Cardiac muscle cell (in vitro differentiated cells and primary cell): Measurements from ENCODE around the gene NUAK1. TPM values are rescaled to one million over a fixed set of nuclear protein-coding genes. Genes with fewer than 3 reads are reported as not detected.

ENCODE experiments used
- DNase-seq, 2 donors: peaks; one replicate each; pipeline versions ENCODE4 v3.0.0 to v3.0.0-alpha.2; 2010 to 2017; ENCODE audit warnings: low read depth in 1 of 2, low spot score in 1 of 2
- H3K27ac ChIP-seq: fragments of 200-600 bp; sonication (generic); 2 replicates; pipeline ENCODE4 v1.5.1; 2016
- H3K27me3 ChIP-seq: fragments of 200-600 bp; sonication (generic); 2 replicates; pipeline ENCODE4 v1.6.0; 2016; ENCODE audit warnings: control low read depth
- H3K36me3 ChIP-seq: fragments of 200-600 bp; sonication (generic); 2 replicates; pipeline ENCODE4 v1.5.1; 2016; ENCODE audit warnings: control low read depth
- H3K4me1 ChIP-seq: fragments of 200-600 bp; sonication (generic); 2 replicates; pipeline ENCODE4 v1.8.1; 2017; ENCODE audit warnings: low read depth, mild to moderate bottlenecking, mixed run types
- H3K4me3 ChIP-seq: fragments of 200-600 bp; sonication (generic); 2 replicates; pipeline ENCODE4 v1.5.1; 2016; ENCODE audit warnings: mild to moderate bottlenecking
- H3K9me3 ChIP-seq: fragments of 200-600 bp; sonication (generic); 2 replicates; pipeline ENCODE4 v1.5.1; 2017; ENCODE audit warnings: low read depth, mild to moderate bottlenecking, control low read depth
- polyA plus RNA-seq: library from polyadenylated mRNA; unstranded; fragments of >200 nt; fragmentation: Nextera tagmentation; extraction: Ambion mirVana; gene quantifications from 2 replicates; pipeline ENCODE4 v1.2.1, GENCODE V29; 2016
- total RNA-seq: library from RNA; depleted of rRNA; stranded (reverse); fragments of >200 nt; gene quantifications from 2 replicates; pipeline ENCODE4 v1.2.3, GENCODE V29; 2016
- TF ChIP-seq, protein P1 (sequence below): IDR thresholded peaks from 2 replicates; pipeline ENCODE4 v1.5.1; 2012; ENCODE audit warnings: low read depth, mild to moderate bottlenecking, low read length

Gene NUAK1
- total and polyA plus RNA-seq, 2 experiments from 2014 or later = 2.9 to 7.2 TPM

DNA sequence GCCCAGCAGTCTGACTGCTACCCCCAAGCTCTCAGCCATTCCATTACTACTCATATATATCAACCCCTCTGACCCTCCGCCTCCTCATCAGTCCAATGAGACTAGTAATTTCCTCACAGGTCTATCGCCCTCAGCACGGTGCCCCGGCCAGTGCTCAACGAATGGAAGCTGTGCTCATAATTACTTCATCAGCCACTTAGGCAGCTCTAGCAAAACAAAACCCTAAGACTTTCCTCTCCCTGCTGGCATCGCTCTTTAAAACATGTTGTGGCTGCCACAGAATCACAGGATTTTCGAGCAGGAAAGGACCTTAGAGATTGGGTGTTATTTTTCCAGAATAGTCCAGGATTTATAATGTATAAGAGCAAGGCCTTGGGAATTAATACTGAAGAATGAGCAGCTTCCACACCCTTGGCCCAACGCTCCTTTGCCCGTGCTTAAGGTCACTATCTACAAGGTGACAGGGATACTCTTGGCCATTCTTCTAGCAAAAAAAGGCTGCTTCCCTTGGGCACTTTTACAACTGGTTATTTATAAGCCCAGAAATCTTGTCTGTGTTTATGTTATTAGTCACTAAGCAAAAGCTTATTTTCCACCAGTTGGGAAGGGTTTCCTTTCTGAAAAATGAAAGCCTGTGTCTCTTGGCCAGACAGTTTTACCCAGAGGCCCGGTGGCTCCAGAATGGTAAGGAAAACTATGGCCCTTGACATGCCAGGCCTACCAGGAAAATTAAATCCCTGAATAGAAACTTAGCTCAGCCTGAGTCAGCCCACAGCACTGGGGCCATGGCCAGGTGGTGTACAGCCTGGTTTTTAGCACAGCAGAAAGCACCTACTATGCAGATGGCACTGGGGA lies 47.9 kb downstream of the NUAK1 start:
- TF ChIP-seq, protein P1, sequence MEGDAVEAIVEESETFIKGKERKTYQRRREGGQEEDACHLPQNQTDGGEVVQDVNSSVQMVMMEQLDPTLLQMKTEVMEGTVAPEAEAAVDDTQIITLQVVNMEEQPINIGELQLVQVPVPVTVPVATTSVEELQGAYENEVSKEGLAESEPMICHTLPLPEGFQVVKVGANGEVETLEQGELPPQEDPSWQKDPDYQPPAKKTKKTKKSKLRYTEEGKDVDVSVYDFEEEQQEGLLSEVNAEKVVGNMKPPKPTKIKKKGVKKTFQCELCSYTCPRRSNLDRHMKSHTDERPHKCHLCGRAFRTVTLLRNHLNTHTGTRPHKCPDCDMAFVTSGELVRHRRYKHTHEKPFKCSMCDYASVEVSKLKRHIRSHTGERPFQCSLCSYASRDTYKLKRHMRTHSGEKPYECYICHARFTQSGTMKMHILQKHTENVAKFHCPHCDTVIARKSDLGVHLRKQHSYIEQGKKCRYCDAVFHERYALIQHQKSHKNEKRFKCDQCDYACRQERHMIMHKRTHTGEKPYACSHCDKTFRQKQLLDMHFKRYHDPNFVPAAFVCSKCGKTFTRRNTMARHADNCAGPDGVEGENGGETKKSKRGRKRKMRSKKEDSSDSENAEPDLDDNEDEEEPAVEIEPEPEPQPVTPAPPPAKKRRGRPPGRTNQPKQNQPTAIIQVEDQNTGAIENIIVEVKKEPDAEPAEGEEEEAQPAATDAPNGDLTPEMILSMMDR = no peak

GRCh38 chr12:106089935-106090334 lies 48.8 kb downstream of the NUAK1 start:
- Histone ChIP-seq H3K27ac (no peak overlapping the region), H3K9me3 (no peaks in the 10 kb centered on the region), H3K4me1 (no peaks in the 10 kb centered on the region), H3K36me3 (no peaks in the 10 kb centered on the region), H3K27me3 (no peaks in the 10 kb centered on the region), H3K4me3 (no peak overlapping the region)
- TF ChIP-seq, protein P1 = no peak
- no peak for DNase-seq

More for the DNA sequence above, 47.9 kb downstream of the NUAK1 start:
- H3K4me1 ChIP-seq = no peaks in the 10 kb centered on the region
- H3K36me3 ChIP-seq = no peaks in the 10 kb centered on the region
- H3K27me3 ChIP-seq = no peaks in the 10 kb centered on the region
- H3K9me3 ChIP-seq = no peaks in the 10 kb centered on the region
- no peak for DNase-seq
- no peak overlapping the region for H3K27ac ChIP-seq
- H3K4me3 ChIP-seq = no peak overlapping the region

DNA sequence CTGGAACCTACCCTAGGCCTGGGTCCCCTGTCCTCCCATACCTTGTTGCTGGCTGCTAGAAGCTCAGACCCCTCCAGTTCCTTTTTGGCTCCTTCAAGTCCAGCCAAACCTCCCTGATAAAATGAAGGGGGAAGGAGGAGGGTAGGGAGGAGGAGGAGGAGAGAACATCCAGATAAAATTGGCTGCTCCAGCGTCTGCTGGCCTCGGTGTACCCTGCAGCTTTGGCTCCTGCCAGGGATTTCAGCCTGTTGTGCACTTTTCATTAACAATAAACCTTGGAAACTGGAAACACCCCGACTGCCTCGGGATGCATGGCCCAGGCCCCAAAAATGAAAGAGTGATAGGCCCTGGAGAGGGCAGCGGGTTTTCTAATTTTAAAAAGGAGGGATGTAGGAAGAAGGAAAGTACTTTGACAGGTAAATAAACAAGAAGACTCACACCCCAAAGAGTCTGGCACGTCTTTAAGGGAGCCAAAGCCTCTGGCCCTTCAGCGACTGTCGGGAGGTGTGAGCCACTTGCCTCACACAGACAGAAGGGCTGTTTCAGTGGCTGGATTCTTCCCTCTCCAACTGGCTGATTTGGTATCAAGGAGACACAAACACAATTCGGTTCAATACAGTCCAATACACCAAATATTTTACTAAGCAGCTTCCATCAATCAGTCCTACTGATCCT lies 49.8 kb downstream of the NUAK1 start:
- TF ChIP-seq, protein P1 = no peak

DNA sequence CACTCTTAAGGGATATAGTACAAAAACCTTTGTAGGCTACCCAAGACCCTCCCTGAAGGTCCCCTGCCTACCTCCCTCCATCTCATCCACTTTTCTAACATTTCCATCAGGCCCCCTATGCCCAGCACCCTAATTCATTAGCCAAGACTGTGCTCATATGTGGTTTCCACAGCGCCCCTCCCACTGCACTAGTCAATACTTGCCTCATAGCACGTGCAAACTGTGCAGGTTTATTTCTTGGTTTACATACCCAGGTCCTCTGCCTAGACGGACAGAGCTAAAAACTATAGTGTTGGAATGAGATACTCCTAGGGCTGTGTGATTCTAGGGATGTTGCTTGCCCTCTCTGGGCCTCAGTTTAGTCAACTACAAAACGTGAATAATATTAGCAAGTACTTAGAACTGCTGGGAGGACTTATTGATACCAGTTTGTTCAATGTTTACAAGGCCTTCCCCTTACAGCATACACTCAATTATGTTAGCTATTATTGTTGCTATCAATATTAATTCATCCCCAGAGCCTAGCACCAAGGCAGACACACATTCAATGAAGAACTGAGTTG lies 50.4 kb downstream of the NUAK1 start:
- Histone ChIP-seq H3K36me3 (no peaks in the 10 kb centered on the region), H3K27ac (no peak overlapping the region)
- TF ChIP-seq, protein P1 = no peak

More for the DNA sequence above, 49.8 kb downstream of the NUAK1 start:
- Histone ChIP-seq H3K4me3 (no peak overlapping the region), H3K27ac (no peak overlapping the region), H3K36me3 (no peaks in the 10 kb centered on the region), H3K4me1 (no peaks in the 10 kb centered on the region), H3K9me3 (no peaks in the 10 kb centered on the region), H3K27me3 (no peaks in the 10 kb centered on the region)
- DNase-seq = no peak

DNA sequence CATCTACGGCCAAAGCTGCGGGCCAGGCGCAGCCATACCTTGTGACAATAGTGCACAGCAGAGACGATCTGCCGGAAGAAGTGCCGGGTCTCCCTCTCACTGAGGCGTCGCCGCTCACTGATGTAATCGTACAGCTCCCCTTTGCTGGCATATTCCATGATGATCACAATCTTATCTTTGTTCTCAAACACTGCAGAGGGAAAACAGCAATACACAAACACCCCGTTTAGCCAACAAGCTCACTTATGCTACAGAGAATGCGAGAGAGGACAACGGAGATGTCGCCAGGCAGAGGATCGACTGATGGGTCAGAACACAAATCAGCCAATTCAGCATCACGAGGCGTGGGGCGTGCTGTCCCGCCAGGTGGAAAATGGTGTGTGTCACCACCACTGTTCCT lies 52.1 kb downstream of the NUAK1 start:
- H3K4me1 ChIP-seq = peaks cover 4% of the 10 kb centered on the region
- TF ChIP-seq, protein P1 = no peak
- H3K27ac ChIP-seq = no peak overlapping the region
- DNase-seq = no peak
- no peaks in the 10 kb centered on the region for H3K36me3 ChIP-seq
- H3K9me3 ChIP-seq = no peaks in the 10 kb centered on the region
- H3K4me3 ChIP-seq = no peak overlapping the region
- H3K27me3 ChIP-seq = no peaks in the 10 kb centered on the region

More for the DNA sequence above, 50.4 kb downstream of the NUAK1 start:
- DNase-seq = no peak
- Histone ChIP-seq H3K27me3 (no peaks in the 10 kb centered on the region), H3K4me3 (no peak overlapping the region), H3K9me3 (no peaks in the 10 kb centered on the region), H3K4me1 (no peaks in the 10 kb centered on the region)
